GM21528 (cell line): ENCODE measurements around the gene JAKMIP1.

Source experiments
- ATAC-seq: cut with Tn5 transposase; IDR thresholded peaks from one replicate; pipeline ENCODE4 v1.9.1; 2021; ENCODE audit warnings: mild to moderate bottlenecking, moderate library complexity; ENCODE audit not compliant: unreplicated experiment, low FRiP score

JAKMIP1 gene

DNA sequence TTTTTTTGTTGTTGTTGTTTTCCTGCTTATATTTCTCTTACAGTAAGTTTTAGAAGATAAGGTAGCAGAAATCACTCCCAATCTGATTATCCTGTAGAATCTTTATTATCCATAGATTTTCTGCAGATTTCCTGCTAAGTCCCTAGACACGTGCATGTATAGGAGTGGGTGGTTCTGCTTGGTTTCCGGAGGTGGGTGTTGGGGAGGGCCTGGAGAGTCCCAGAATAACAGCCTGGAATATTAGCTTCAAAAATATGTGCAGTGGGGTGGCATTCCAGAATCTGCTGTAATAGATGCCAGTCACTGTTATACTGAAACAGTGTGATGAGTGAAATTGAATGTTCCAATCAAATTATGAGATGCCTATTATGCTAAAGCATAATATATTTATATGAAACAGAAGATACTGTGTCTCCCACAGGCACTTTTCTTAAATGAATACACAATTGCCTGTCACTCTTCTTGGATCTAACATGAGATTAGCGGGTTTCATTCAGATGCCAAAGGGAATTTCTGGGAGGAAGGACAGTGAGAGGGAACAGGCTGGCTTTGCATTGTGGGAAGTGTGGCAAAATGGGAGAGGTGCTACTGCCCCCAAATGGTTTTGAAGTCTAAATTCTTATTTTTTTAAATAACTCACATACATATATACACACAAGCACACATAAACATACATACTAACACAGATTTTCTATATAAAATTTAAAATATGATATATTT, 219.8 kb downstream of the JAKMIP1 start:
- ATAC-seq, result no peak

DNA sequence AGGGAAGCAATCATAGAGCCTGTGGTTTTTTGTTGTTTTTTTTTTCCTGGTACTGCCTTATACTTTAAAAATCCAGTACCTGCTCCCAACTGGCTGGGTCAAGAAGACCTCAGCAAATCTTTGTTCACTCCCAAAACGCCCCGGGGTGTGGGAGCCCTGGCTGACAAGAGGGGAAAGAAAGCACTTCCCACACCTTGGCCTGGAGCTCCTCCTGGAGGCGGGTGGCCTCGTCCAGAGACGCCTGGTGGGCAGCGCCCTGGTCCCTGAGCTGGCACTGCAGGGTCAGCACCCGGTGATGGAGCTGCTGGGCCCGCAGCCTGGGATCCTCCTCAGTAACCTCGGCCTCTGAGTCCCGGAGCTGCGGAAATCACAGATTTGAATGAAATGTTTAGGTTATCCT, 220.4 kb downstream of the JAKMIP1 start:
- no peak for ATAC-seq

DNA sequence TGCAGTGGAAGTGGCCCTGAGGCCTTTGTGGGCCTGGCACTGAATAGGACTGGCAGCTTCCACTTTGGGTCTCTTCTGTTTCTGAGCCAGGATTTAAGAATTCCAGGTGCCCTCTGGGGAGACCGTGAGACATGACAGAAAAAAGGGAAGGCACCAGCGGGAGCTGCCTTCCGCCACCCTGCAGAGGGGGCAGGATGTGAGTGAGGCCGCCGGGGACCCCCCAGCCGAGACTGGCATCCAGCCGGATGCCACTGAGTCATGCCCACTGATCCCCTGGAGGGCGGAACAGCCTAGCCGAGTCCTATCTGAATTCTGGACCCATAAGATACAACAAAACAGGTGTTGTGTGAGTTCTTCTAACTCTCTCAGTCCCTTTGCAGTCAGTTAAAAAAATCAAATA, 223.4 kb downstream of the JAKMIP1 start:
- ATAC-seq, result no peak

DNA sequence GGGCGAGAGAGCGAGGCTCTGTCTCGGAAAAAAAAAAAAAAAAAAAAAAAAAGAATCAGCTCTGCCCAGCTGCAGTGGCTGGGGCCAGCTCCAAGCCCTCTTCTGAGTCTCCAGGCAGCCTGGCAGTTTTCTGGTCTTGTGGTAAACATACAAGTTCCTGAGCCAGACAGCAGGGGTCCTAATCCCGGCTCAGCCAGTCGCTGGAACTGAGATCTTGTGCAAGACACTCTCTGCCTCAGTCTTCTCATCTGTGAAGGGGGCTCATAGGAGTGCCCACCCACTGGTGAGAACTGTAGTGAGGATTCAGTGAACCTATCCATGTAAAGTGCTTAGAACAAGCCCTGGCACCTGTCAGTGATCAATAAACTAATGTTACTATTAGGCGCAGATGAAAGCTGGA, 223.9 kb downstream of the JAKMIP1 start:
- no peak for ATAC-seq
